SK-N-MC (cell line): ENCODE measurements around the gene PIK3R5.
A peak's percentile ranks its signal among the peaks of the same experiment; 100 is the strongest.

Source experiments
- DNase-seq: peaks from one replicate; pipeline ENCODE4 v3.0.0-alpha.2; 2011; ENCODE audit warnings: low read depth, low spot score
- H3K27ac ChIP-seq: fragments of 200-600 bp; sonication (generic); 2 replicates; pipeline ENCODE4 v1.5.1; 2016; ENCODE audit warnings: mixed run types
- H3K36me3 ChIP-seq: fragments of 200-600 bp; sonication (generic); 2 replicates; pipeline ENCODE4 v1.6.1; 2017; ENCODE audit warnings: antibody characterized with exemption, low read length, mixed read lengths; ENCODE audit not compliant: insufficient read depth
- H3K4me3 ChIP-seq: fragments of 200-600 bp; sonication (generic); 2 replicates; pipeline ENCODE4 v1.5.1; 2016
- H3K9ac ChIP-seq: fragments of 200-600 bp; sonication (generic); 2 replicates; pipeline ENCODE4 v1.8.0; 2017; ENCODE audit warnings: mixed run types, mixed read lengths; ENCODE audit not compliant: insufficient read length
- H3K9me3 ChIP-seq: fragments of 200-600 bp; sonication (generic); 2 replicates; pipeline ENCODE4 v1.6.1; 2017; ENCODE audit warnings: low read depth, mild to moderate bottlenecking, antibody characterized with exemption, low read length, moderate library complexity, mixed read lengths
- EZH2 ChIP-seq: fragments of 200-600 bp; sonication (generic); IDR thresholded peaks from one replicate; pipeline ENCODE4 v1.6.1; 2017; ENCODE audit warnings: antibody characterized with exemption
- FOXP2 ChIP-seq: optimal IDR thresholded peaks from 2 replicates; pipeline ENCODE3; 2011; ENCODE audit warnings: mild to moderate bottlenecking, moderate library complexity; ENCODE audit not compliant: insufficient read depth; ENCODE audit errors: extremely low read length, control extremely low read depth
- POLR2AphosphoS5 ChIP-seq: IDR thresholded peaks from 2 replicates; pipeline ENCODE4 v1.6.1; 2012; ENCODE audit warnings: mild to moderate bottlenecking, low read depth, low read length, borderline replicate concordance

Gene PIK3R5

GRCh38 chr17:8960325-8961140, 5.0 kb downstream of the PIK3R5 start:
- no peak overlapping the region for H3K4me3 ChIP-seq
- H3K36me3 ChIP-seq, result no peaks in the 10 kb centered on the region
- no peak for DNase-seq
- no peak overlapping the region for H3K27ac ChIP-seq
- no peak overlapping the region for H3K9ac ChIP-seq
- H3K9me3 ChIP-seq, result no peaks in the 10 kb centered on the region
- TF ChIP-seq POLR2AphosphoS5 (no peak), EZH2 (no peak), FOXP2 (no peak)

- Histone ChIP-seq H3K9me3 (no peaks in the 10 kb centered on the region), H3K36me3 (no peaks in the 10 kb centered on the region), H3K4me3 (no peak overlapping the region), H3K9ac (no peak overlapping the region), H3K27ac (no peak overlapping the region)
- no peak for DNase-seq
- no peak for TF ChIP-seq FOXP2
- TF ChIP-seq POLR2AphosphoS5, result no peak
- no peak for TF ChIP-seq EZH2
Measured at GRCh38 chr17:8959312-8959918, 6.1 kb downstream of the PIK3R5 start.

GRCh38 chr17:8957721-8958120, 7.8 kb downstream of the PIK3R5 start:
- no peak overlapping the region for H3K4me3 ChIP-seq
- no peak overlapping the region for H3K27ac ChIP-seq
- no peaks in the 10 kb centered on the region for H3K9me3 ChIP-seq
- no peaks in the 10 kb centered on the region for H3K36me3 ChIP-seq
- H3K9ac ChIP-seq, result no peak overlapping the region
- TF ChIP-seq EZH2, result no peak
- TF ChIP-seq POLR2AphosphoS5, result no peak
- no peak for TF ChIP-seq FOXP2
- no peak for DNase-seq

GRCh38 chr17:8956465-8956902, 9.0 kb downstream of the PIK3R5 start:
- Histone ChIP-seq H3K36me3 (no peaks in the 10 kb centered on the region), H3K9ac (no peak overlapping the region), H3K4me3 (no peak overlapping the region), H3K9me3 (no peaks in the 10 kb centered on the region), H3K27ac (no peak overlapping the region)
- no peak for TF ChIP-seq FOXP2
- TF ChIP-seq POLR2AphosphoS5, result no peak
- TF ChIP-seq EZH2, result no peak
- no peak for DNase-seq

- TF ChIP-seq POLR2AphosphoS5 (no peak), EZH2 (no peak), FOXP2 (no peak)
- Histone ChIP-seq H3K36me3 (no peaks in the 10 kb centered on the region), H3K9me3 (no peaks in the 10 kb centered on the region), H3K27ac (no peak overlapping the region), H3K9ac (no peak overlapping the region), H3K4me3 (no peak overlapping the region)
- DNase-seq, result no peak
Measured at GRCh38 chr17:8955021-8955959, 10.2 kb downstream of the PIK3R5 start.

GRCh38 chr17:8954339-8954738, 11.2 kb downstream of the PIK3R5 start:
- Histone ChIP-seq H3K27ac (no peak overlapping the region), H3K4me3 (no peak overlapping the region), H3K9ac (no peak overlapping the region), H3K36me3 (no peaks in the 10 kb centered on the region), H3K9me3 (no peaks in the 10 kb centered on the region)
- no peak for DNase-seq
- no peak for TF ChIP-seq EZH2
- TF ChIP-seq FOXP2, result peak; percentile 93
- no peak for TF ChIP-seq POLR2AphosphoS5

- no peak overlapping the region for H3K9ac ChIP-seq
- TF ChIP-seq FOXP2 (no peak), EZH2 (no peak), POLR2AphosphoS5 (no peak)
- H3K9me3 ChIP-seq, result no peaks in the 10 kb centered on the region
- DNase-seq, result no peak
- H3K36me3 ChIP-seq, result no peaks in the 10 kb centered on the region
- H3K4me3 ChIP-seq, result no peak overlapping the region
- no peak overlapping the region for H3K27ac ChIP-seq
Measured at GRCh38 chr17:8953156-8953885, 12.2 kb downstream of the PIK3R5 start.
